Neural cell (in vitro differentiated cells): Measurements from ENCODE around the gene NT5DC2. TPM values are rescaled to one million over a fixed set of nuclear protein-coding genes. Genes with fewer than 3 reads are reported as not detected.
A peak's percentile ranks its signal among the peaks of the same experiment; 100 is the strongest.

Experiments
- H2AFZ ChIP-seq: fragments of 200-600, 300-800 bp; sonication (generic), shearing (Covaris generic); 2 replicates; pipeline ENCODE4 v1.6.0; 2014; ENCODE audit warnings: low read depth, mild to moderate bottlenecking, antibody characterized with exemption, low read length, moderate library complexity
- H3F3A ChIP-seq: fragments of 200-600 bp; shearing (Covaris generic); 2 replicates; pipeline ENCODE4 v1.6.1; 2016; ENCODE audit warnings: mild to moderate bottlenecking, moderate library complexity, mixed read lengths, antibody characterized with exemption, low read length; ENCODE audit not compliant: insufficient read depth, poor library complexity, severe bottlenecking
- H3K27ac ChIP-seq: fragments of 200-600, 300-800 bp; sonication (generic), shearing (Covaris generic); 2 replicates; pipeline ENCODE4 v1.5.1; 2014; ENCODE audit warnings: mild to moderate bottlenecking, low read length, moderate library complexity
- H3K27me3 ChIP-seq: fragments of 300-800, 200-600 bp; sonication (generic), shearing (Covaris generic); 2 replicates; pipeline ENCODE4 v1.6.0; 2014; ENCODE audit warnings: mild to moderate bottlenecking, low read depth, low read length, moderate library complexity; ENCODE audit not compliant: insufficient read depth
- H3K36me3 ChIP-seq: fragments of 300-800, 200-600 bp; sonication (generic), shearing (Covaris generic); 2 replicates; pipeline ENCODE4 v1.5.1; 2014; ENCODE audit warnings: mild to moderate bottlenecking, antibody characterized with exemption, low read length, moderate library complexity; ENCODE audit not compliant: insufficient read depth
- H3K4me2 ChIP-seq: fragments of 300-800, 200-600 bp; sonication (generic), shearing (Covaris generic); 2 replicates; pipeline ENCODE4 v1.6.0; 2014; ENCODE audit warnings: mild to moderate bottlenecking, low read length
- H3K4me3 ChIP-seq: fragments of 300-800, 200-600 bp; sonication (generic), shearing (Covaris generic); 2 replicates; pipeline ENCODE4 v1.5.1; 2014; ENCODE audit warnings: mild to moderate bottlenecking, low read length, moderate library complexity
- H3K79me2 ChIP-seq: fragments of 200-600 bp; shearing (Covaris generic); replicated peaks from 2 replicates; pipeline ENCODE4 v1.6.0; 2014; ENCODE audit warnings: mild to moderate bottlenecking, low read length, moderate library complexity; ENCODE audit not compliant: insufficient read depth
- H3K9ac ChIP-seq: fragments of 300-800, 200-600 bp; sonication (generic), shearing (Covaris generic); 2 replicates; pipeline ENCODE4 v1.6.1; 2016; ENCODE audit warnings: mild to moderate bottlenecking, low read length, mixed read lengths
- H3K9me2 ChIP-seq: fragments of 200-600 bp; shearing (Covaris generic); 2 replicates; pipeline ENCODE4 v1.6.1; 2016; ENCODE audit warnings: mild to moderate bottlenecking, low read length, mixed read lengths; ENCODE audit not compliant: insufficient read depth
- H3K9me3 ChIP-seq: fragments of 200-600, 300-800 bp; sonication (generic), shearing (Covaris generic); 2 replicates; pipeline ENCODE4 v1.6.1; 2016; ENCODE audit warnings: mild to moderate bottlenecking, mixed run types, low read length, moderate library complexity, mixed read lengths
- H4K20me1 ChIP-seq: fragments of 200-600 bp; shearing (Covaris generic); 2 replicates; pipeline ENCODE4 v1.6.1; 2016; ENCODE audit warnings: mild to moderate bottlenecking, mixed run types; ENCODE audit not compliant: insufficient read depth
- CTCF ChIP-seq: fragments of 450-650 bp; IDR thresholded peaks from 2 replicates; pipeline ENCODE4 v1.5.1; 2014; ENCODE audit warnings: antibody characterized with exemption, mild to moderate bottlenecking, moderate library complexity; ENCODE audit not compliant: poor library complexity, severe bottlenecking
- EP300 ChIP-seq: fragments of 450-650 bp; conservative IDR thresholded peaks from 2 replicates; pipeline ENCODE4 v1.6.1; 2014; ENCODE audit warnings: antibody characterized with exemption, mild to moderate bottlenecking, moderate library complexity; ENCODE audit not compliant: poor library complexity, severe bottlenecking
- EZH2 ChIP-seq: fragments of 200-600, 300-800 bp; shearing (Covaris generic), sonication (generic); IDR thresholded peaks from 2 replicates; pipeline ENCODE4 v1.6.1; 2014; ENCODE audit warnings: antibody characterized with exemption, low read length, borderline replicate concordance, mild to moderate bottlenecking; ENCODE audit not compliant: insufficient read depth, poor library complexity, severe bottlenecking
- MXI1 ChIP-seq: fragments of 450-650 bp; conservative IDR thresholded peaks from 2 replicates; pipeline ENCODE4 v1.6.1; 2014; ENCODE audit warnings: antibody characterized with exemption, mild to moderate bottlenecking; ENCODE audit not compliant: poor library complexity, severe bottlenecking
- POLR2AphosphoS5 ChIP-seq: IDR thresholded peaks from 2 replicates; pipeline ENCODE4 v1.6.1; 2012
- RAD21 ChIP-seq: fragments of 450-650 bp; conservative IDR thresholded peaks from 2 replicates; pipeline ENCODE4 v1.6.1; 2014; ENCODE audit warnings: antibody characterized with exemption, mild to moderate bottlenecking, moderate library complexity
- SMC3 ChIP-seq: fragments of 450-650 bp; conservative IDR thresholded peaks from 2 replicates; pipeline ENCODE4 v1.6.1; 2014; ENCODE audit warnings: antibody characterized with exemption, mild to moderate bottlenecking, moderate library complexity; ENCODE audit not compliant: poor library complexity
- TAF1 ChIP-seq: IDR thresholded peaks from 2 replicates; pipeline ENCODE4 v1.6.1; 2012; ENCODE audit warnings: low read depth
- polyA minus RNA-seq: library from RNA; depleted of rRNA, polyadenylated mRNA; stranded (reverse); fragments of >200 nt; gene quantifications from 2 replicates; pipeline ENCODE4 v1.2.3, GENCODE V29; 2014
- polyA plus RNA-seq: library from polyadenylated mRNA; depleted of rRNA; stranded (reverse); fragments of >200 nt; gene quantifications from 2 replicates; pipeline ENCODE4 v1.2.3, GENCODE V29; 2014
- TF ChIP-seq, protein P1 (sequence below): IDR thresholded peaks from 2 replicates; pipeline ENCODE4 v1.6.1; 2012; ENCODE audit warnings: borderline replicate concordance

Gene NT5DC2
- 35.1 and 46.7 TPM in 2 replicates for polyA plus RNA-seq
- 23.1 and 29.5 TPM in 2 replicates for polyA minus RNA-seq

DNA sequence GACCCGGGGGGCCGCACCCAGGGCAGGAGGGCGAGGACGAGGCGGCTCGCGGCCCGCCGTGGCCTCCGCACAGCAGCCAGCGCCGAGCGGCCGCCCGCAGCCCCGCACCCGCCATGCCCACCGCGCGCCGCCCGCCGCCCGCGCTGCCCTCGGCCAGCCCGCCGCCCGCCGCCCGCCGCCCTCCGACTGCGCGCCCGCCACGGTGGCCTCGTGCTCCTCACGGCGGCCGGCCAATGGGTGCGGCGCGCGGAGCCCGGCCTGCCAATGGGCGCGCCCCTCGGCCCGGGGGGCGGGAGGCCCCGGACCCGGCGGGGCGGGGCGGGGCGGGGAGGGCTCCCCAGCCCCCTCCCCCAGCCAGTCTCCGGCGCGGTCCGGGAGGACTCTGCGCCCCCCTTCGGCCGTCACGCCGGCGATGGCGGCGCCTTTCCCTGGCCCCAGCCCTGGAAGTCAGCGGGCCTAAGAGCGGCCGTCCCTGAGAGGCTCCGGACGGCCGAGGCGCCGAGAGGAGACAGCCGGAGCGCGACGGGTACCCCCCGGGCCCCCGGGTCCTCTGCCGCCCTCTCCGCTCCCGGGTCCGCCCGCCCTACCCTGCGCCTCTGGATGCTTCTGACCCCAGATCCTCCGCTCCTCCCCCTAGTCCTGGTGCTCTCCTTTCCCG lies at the start of gene NT5DC2:
Gene NT5DC2, minus strand, starts transcription at position 235 of the 658 bp plus-strand sequence. Its CDS starts 120 bp downstream, at position 115.
- H3K79me2 ChIP-seq: peaks cover 17% of the 10 kb centered on the region
- no peak for TF ChIP-seq CTCF
- TF ChIP-seq SMC3: no peak
- no peak for TF ChIP-seq RAD21
- TF ChIP-seq POLR2AphosphoS5: no peak
- no peak for TF ChIP-seq EP300
- no peak for TF ChIP-seq MXI1
- no peak for TF ChIP-seq TAF1
- TF ChIP-seq EZH2: no peak
- TF ChIP-seq, protein P1, sequence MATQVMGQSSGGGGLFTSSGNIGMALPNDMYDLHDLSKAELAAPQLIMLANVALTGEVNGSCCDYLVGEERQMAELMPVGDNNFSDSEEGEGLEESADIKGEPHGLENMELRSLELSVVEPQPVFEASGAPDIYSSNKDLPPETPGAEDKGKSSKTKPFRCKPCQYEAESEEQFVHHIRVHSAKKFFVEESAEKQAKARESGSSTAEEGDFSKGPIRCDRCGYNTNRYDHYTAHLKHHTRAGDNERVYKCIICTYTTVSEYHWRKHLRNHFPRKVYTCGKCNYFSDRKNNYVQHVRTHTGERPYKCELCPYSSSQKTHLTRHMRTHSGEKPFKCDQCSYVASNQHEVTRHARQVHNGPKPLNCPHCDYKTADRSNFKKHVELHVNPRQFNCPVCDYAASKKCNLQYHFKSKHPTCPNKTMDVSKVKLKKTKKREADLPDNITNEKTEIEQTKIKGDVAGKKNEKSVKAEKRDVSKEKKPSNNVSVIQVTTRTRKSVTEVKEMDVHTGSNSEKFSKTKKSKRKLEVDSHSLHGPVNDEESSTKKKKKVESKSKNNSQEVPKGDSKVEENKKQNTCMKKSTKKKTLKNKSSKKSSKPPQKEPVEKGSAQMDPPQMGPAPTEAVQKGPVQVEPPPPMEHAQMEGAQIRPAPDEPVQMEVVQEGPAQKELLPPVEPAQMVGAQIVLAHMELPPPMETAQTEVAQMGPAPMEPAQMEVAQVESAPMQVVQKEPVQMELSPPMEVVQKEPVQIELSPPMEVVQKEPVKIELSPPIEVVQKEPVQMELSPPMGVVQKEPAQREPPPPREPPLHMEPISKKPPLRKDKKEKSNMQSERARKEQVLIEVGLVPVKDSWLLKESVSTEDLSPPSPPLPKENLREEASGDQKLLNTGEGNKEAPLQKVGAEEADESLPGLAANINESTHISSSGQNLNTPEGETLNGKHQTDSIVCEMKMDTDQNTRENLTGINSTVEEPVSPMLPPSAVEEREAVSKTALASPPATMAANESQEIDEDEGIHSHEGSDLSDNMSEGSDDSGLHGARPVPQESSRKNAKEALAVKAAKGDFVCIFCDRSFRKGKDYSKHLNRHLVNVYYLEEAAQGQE: no peak
- H3K27ac ChIP-seq: no peak within 1 kb of the TSS

GRCh38 chr3:52574056-52574965 lies 40.7 kb upstream of the NT5DC2 start:
- no peak overlapping the region for H3K9ac ChIP-seq
- H3K27ac ChIP-seq: no peak overlapping the region
- peaks cover 7% of the 10 kb centered on the region for H3K36me3 ChIP-seq
- TF ChIP-seq EP300 (no peak), CTCF (no peak), RAD21 (no peak), POLR2AphosphoS5 (no peak), EZH2 (no peak), TAF1 (no peak), SMC3 (no peak), MXI1 (no peak)
- TF ChIP-seq, protein P1: no peak
- no peak overlapping the region for H3K4me2 ChIP-seq
- no peak overlapping the region for H2AFZ ChIP-seq
- H4K20me1 ChIP-seq: no peaks in the 10 kb centered on the region
- no peaks in the 10 kb centered on the region for H3K9me3 ChIP-seq
- no peaks in the 10 kb centered on the region for H3K27me3 ChIP-seq
- H3F3A ChIP-seq: no peaks in the 10 kb centered on the region
- H3K9me2 ChIP-seq: no peaks in the 10 kb centered on the region
- no peak overlapping the region for H3K4me3 ChIP-seq
- no peaks in the 10 kb centered on the region for H3K79me2 ChIP-seq

More for the DNA sequence above, at the start of gene NT5DC2:
- Histone ChIP-seq H3K9me2 (no peaks in the 10 kb centered on the region), H3K4me2 (peak within 1 kb of the TSS; percentile 19), H3F3A (no peaks in the 10 kb centered on the region), H3K27me3 (peaks cover 7% of the 10 kb centered on the region), H3K9ac (peak within 1 kb of the TSS; percentile 66), H2AFZ (peak within 1 kb of the TSS; percentile 8), H3K36me3 (no peaks in the 10 kb centered on the region), H4K20me1 (no peaks in the 10 kb centered on the region), H3K4me3 (peak within 1 kb of the TSS; percentile 76), H3K9me3 (no peaks in the 10 kb centered on the region)
